Occipital lobe (tissue), 2 donors: ENCODE results near the gene CX3CL1. TPM values are rescaled to one million over a fixed set of nuclear protein-coding genes. Genes with fewer than 3 reads are reported as not detected.

ENCODE experiments used
- small RNA-seq: library from RNA; depleted of rRNA; stranded (forward); fragments of <200 nt; gene quantifications from one replicate; pipeline ENCODE3, GENCODE V24; 2014
- total RNA-seq: library from RNA; depleted of rRNA; stranded (reverse); fragments of >200 nt; gene quantifications from one replicate; pipeline ENCODE4 v1.2.3, GENCODE V29; 2014

The CX3CL1 gene
- total RNA-seq, 1 donor from 2014 or later: 2.5 TPM

Small RNA genes lying within 50 kb of the gene (small RNA-seq; reads per million reads assigned to genes)
- gene AC108081.1: not detected

Other genes starting within 250 kb of the CX3CL1 start
- 104 TPM for gene PSME3IP1, start 186.5 kb upstream of the CX3CL1 start, total RNA-seq
- gene RSPRY1, start 186.2 kb upstream of the CX3CL1 start, total RNA-seq: 75.5 TPM
- gene ARL2BP, start 127.2 kb upstream of the CX3CL1 start, total RNA-seq: 81.4 TPM
- 1.2 TPM for gene PLLP, start 87.8 kb upstream of the CX3CL1 start, total RNA-seq
- gene CCL22, start 13.7 kb upstream of the CX3CL1 start, total RNA-seq: not detected
- not detected for gene CCL17, start 32.3 kb downstream of the CX3CL1 start, total RNA-seq
- 51.5 TPM for gene CIAPIN1, start 74.9 kb downstream of the CX3CL1 start, total RNA-seq
- 20.9 TPM for gene COQ9, start 75.0 kb downstream of the CX3CL1 start, total RNA-seq
- 52.7 TPM for gene POLR2C, start 90.2 kb downstream of the CX3CL1 start, total RNA-seq
- gene DOK4, start 114.0 kb downstream of the CX3CL1 start, total RNA-seq: 65.0 TPM
- gene CCDC102A, start 164.1 kb downstream of the CX3CL1 start, total RNA-seq: 1.7 TPM
- gene ADGRG5, start 170.2 kb downstream of the CX3CL1 start, total RNA-seq: not detected